ENCODE data around the gene OR4C16. TPM values are rescaled to one million over a fixed set of nuclear protein-coding genes. Genes with fewer than 3 reads are reported as not detected.

Gene OR4C16
- total and polyA plus RNA-seq, 2 of the 8 experiments (the other 6 are each of a cell fraction or from before 2014, with no cell fraction given): not detected

GRCh38 chr11:55554169-55554568, 17.8 kb upstream of the OR4C16 start, which contains the start of gene OR4C15:
Gene OR4C15, plus strand, starts transcription at chr11:55554469. Its CDS starts 0 bp downstream, at chr11:55554469.
- TF ChIP-seq KDM4A (IDR thresholded peaks at IDR 0.05; ENCODE audit: low read depth, low read length, severe bottlenecking) (no peak), EP300 (IDR thresholded peaks at IDR 0.05; ENCODE audit: borderline replicate concordance in 1 of 2, low read depth in 2 of 2, low read length in 2 of 2) (no peak), TCF12 (IDR thresholded peaks at IDR 0.05; ENCODE audit: low read depth, low read length) (no peak), JUN (IDR thresholded peaks at IDR 0.05; ENCODE audit: low read depth, low read length) (no peak), ATF3 (IDR thresholded peaks at IDR 0.05; ENCODE audit: insufficient read depth, low read depth, low read length) (no peak), HDAC2 (IDR thresholded peaks at IDR 0.05; ENCODE audit: borderline replicate concordance in 1 of 2, low read depth in 2 of 2, low read length in 2 of 2) (no peak), SRF (IDR thresholded peaks at IDR 0.05; ENCODE audit: low read depth, low read length) (no peak)
- Histone ChIP-seq H3K79me1 (ENCODE audit: low read depth, low read length) (no peaks in the 10 kb centered on the region), H3K9me3 (ENCODE audit: insufficient read depth in 2 of 2, low read depth in 1 of 2, low read length in 1 of 2) (peaks cover 62 to 67% of the 10 kb centered on the region in 2 experiments)

More at GRCh38 chr11:55554169-55554568, 17.8 kb upstream of the OR4C16 start, which contains the start of gene OR4C15:
- Histone ChIP-seq H3K4me2 (ENCODE audit: insufficient read depth in 1 of 2, low read depth in 2 of 2, low read length in 2 of 2) (no peak within 1 kb of the TSS), H3K36me3 (ENCODE audit: control insufficient read depth in 2 of 4, insufficient read depth in 4 of 4, low read length in 3 of 4) (no peaks in the 10 kb centered on the region), H3K9ac (replicated peaks in 1 of 4; ENCODE audit: extremely low read depth in 1 of 4, low read depth in 3 of 4, low read length in 3 of 4) (no peak within 1 kb of the TSS), H3K4me1 (replicated peaks in 1 of 4; ENCODE audit: control insufficient read depth in 3 of 4, insufficient read depth in 4 of 4, low read length in 3 of 4) (no peaks in the 10 kb centered on the region), H3K23me2 (ENCODE audit: low read depth, low read length) (no peaks in the 10 kb centered on the region), H3K4ac (replicated peaks; ENCODE audit: insufficient read length, low read depth, low read length) (no peak within 1 kb of the TSS), H3K56ac (replicated peaks; ENCODE audit: insufficient read length, low read depth, low read length) (no peak within 1 kb of the TSS), H3K4me3 (ENCODE audit: extremely low read depth in 1 of 4, insufficient read depth in 2 of 4, low read depth in 3 of 4, low read length in 4 of 4) (no peak within 1 kb of the TSS), H3K27me3 (replicated peaks in 1 of 4; ENCODE audit: control insufficient read depth in 3 of 4, extremely low read depth in 1 of 4, insufficient read depth in 3 of 4, low read length in 3 of 4) (no peaks in the 10 kb centered on the region), H3K79me2 (ENCODE audit: control insufficient read depth in 1 of 2, insufficient read depth in 2 of 2, low read length in 2 of 2) (no peaks in the 10 kb centered on the region), H2BK20ac (ENCODE audit: low read length) (no peak within 1 kb of the TSS), H2BK12ac (ENCODE audit: low read depth, low read length) (no peak within 1 kb of the TSS), H2BK120ac (replicated peaks; ENCODE audit: low read depth, low read length) (no peak within 1 kb of the TSS), H2BK5ac (ENCODE audit: low read depth, low read length) (no peak within 1 kb of the TSS), H2AFZ (ENCODE audit: low read length) (no peak within 1 kb of the TSS), H3K23ac (ENCODE audit: insufficient read length) (no peak within 1 kb of the TSS), H4K20me1 (replicated peaks in 1 of 2; ENCODE audit: control insufficient read depth in 1 of 2, insufficient read depth in 2 of 2, low read length in 2 of 2) (no peaks in the 10 kb centered on the region), H3K27ac (ENCODE audit: low read depth, low read length) (no peak within 1 kb of the TSS), H2AK5ac (ENCODE audit: low read depth, low read length) (no peak within 1 kb of the TSS), H2BK15ac (ENCODE audit: low read length) (no peak within 1 kb of the TSS), H3K18ac (ENCODE audit: extremely low read depth, low read length) (no peak within 1 kb of the TSS), H4K91ac (replicated peaks; ENCODE audit: insufficient read length, low read length) (no peak within 1 kb of the TSS), H4K8ac (ENCODE audit: extremely low read depth, insufficient read depth, low read length) (no peak within 1 kb of the TSS), H4K5ac (ENCODE audit: insufficient read length, low read depth, low read length) (no peak within 1 kb of the TSS), H3K14ac (ENCODE audit: insufficient read length) (no peak within 1 kb of the TSS)
- DNase-seq (ENCODE audit: low read depth in 1 of 2, low spot score in 2 of 2) (no peak), FAIRE-seq (no peak)
- CTCF ChIA-PET (ENCODE audit: partially characterized antibody): no interaction called here
- POLR2A ChIA-PET (ENCODE audit: partially characterized antibody): no interaction called here
